BLaER1 treated with 17β-estradiol and CSF1 and Interleukin-3, amounts not matched to agents 10 nM and 100 nM (cell line): ENCODE data around the gene FOXRED1.
A peak's percentile ranks its signal among the peaks of the same experiment; 100 is the strongest.

Source experiments
- H3K27ac ChIP-seq, 11 experiments: shearing (Covaris generic); formaldehyde crosslinking; 2 replicates each; pipeline ENCODE4 v1.8.1; 2022
- H3K27me3 ChIP-seq, 11 experiments: shearing (Covaris generic); formaldehyde crosslinking; 2 replicates each; pipeline ENCODE4 v1.8.1; 2022
- H3K36me3 ChIP-seq, 11 experiments: shearing (Covaris generic); formaldehyde crosslinking; 2 replicates each; pipeline ENCODE4 v1.8.1; 2022
- H3K4me1 ChIP-seq, 10 experiments: shearing (Covaris generic); formaldehyde crosslinking; 2 replicates each; pipeline ENCODE4 v1.8.1; 2022
- H3K4me2 ChIP-seq, 11 experiments: shearing (Covaris generic); formaldehyde crosslinking; 2 replicates each; pipeline ENCODE4 v1.8.1; 2022
- H3K4me3 ChIP-seq, 10 experiments: shearing (Covaris generic); formaldehyde crosslinking; 2 replicates each; pipeline ENCODE4 v1.8.1; 2022
- H3K9ac ChIP-seq, 11 experiments: shearing (Covaris generic); formaldehyde crosslinking; 2 replicates each; pipeline ENCODE4 v1.8.1; 2022
- H3K9me3 ChIP-seq, 11 experiments: shearing (Covaris generic); formaldehyde crosslinking; replicated peaks in 1 of 11; 2 replicates each; pipeline ENCODE4 v1.8.1; 2022
- H4K20me1 ChIP-seq, 11 experiments: shearing (Covaris generic); formaldehyde crosslinking; 2 replicates each; pipeline ENCODE4 v1.8.1; 2022
- Cebpa-rat ChIP-seq, 11 experiments: shearing (Covaris generic); IDR thresholded peaks; 2 replicates each; pipeline ENCODE4 v1.8.1; 2022

FOXRED1 gene

GRCh38 chr11:126268708-126269579, at the start of gene FOXRED1, which contains the start of gene SRPRA:
Gene FOXRED1, plus strand, starts transcription at chr11:126269154. Its CDS starts 53 bp downstream, at chr11:126269207.
Gene SRPRA, minus strand, starts transcription at chr11:126268895. Its CDS starts 91 bp downstream, at chr11:126268804.
- H3K9me3 ChIP-seq, result no peaks in the 10 kb centered on the region
- peak within 1 kb of the TSS; percentile 79 to 94 (median 91) for H3K27ac ChIP-seq
- peak within 1 kb of the TSS; percentile 72 to 96 (median 87) for H3K4me3 ChIP-seq
- H4K20me1 ChIP-seq, result peaks cover 0 to 40% (median 13%) of the 10 kb centered on the region in 11 experiments; a peak in 14 of 22 replicates
- H3K27me3 ChIP-seq, result no peaks in the 10 kb centered on the region
- H3K4me1 ChIP-seq, result peaks cover 23 to 35% (median 27%) of the 10 kb centered on the region in 10 experiments
- H3K36me3 ChIP-seq, result peaks cover 55 to 71% (median 64%) of the 10 kb centered on the region in 11 experiments
- no peak for TF ChIP-seq Cebpa-rat (IDR thresholded peaks at IDR 0.05)
- peak within 1 kb of the TSS; percentile 89 to 99 (median 97) for H3K4me2 ChIP-seq
- peak within 1 kb of the TSS; percentile 83 to 95 (median 91) for H3K9ac ChIP-seq

GRCh38 chr11:126219547-126219946, 49.4 kb upstream of the FOXRED1 start:
- H3K27ac ChIP-seq, result no peak overlapping the region
- H3K36me3 ChIP-seq, result peaks cover 0 to 17% (median 7%) of the 10 kb centered on the region in 11 experiments; a peak in 10 of 22 replicates
- H3K9me3 ChIP-seq, result peaks cover 0 to 8% (median 2%) of the 10 kb centered on the region in 11 experiments; a peak in 10 of 22 replicates
- no peak for TF ChIP-seq Cebpa-rat (IDR thresholded peaks at IDR 0.05)
- no peak overlapping the region for H3K9ac ChIP-seq
- H3K4me2 ChIP-seq, result peak overlapping the region in 2 of 11 experiments; percentile 30 to 50; a peak in 2 of 22 replicates
- no peak overlapping the region for H3K4me3 ChIP-seq
- H3K27me3 ChIP-seq, result no peaks in the 10 kb centered on the region
- H3K4me1 ChIP-seq, result peaks cover 9 to 49% (median 16%) of the 10 kb centered on the region in 10 experiments; a peak in 19 of 20 replicates
- H4K20me1 ChIP-seq, result peaks cover 8 to 91% (median 46%) of the 10 kb centered on the region in 11 experiments; a peak in 20 of 22 replicates

DNA sequence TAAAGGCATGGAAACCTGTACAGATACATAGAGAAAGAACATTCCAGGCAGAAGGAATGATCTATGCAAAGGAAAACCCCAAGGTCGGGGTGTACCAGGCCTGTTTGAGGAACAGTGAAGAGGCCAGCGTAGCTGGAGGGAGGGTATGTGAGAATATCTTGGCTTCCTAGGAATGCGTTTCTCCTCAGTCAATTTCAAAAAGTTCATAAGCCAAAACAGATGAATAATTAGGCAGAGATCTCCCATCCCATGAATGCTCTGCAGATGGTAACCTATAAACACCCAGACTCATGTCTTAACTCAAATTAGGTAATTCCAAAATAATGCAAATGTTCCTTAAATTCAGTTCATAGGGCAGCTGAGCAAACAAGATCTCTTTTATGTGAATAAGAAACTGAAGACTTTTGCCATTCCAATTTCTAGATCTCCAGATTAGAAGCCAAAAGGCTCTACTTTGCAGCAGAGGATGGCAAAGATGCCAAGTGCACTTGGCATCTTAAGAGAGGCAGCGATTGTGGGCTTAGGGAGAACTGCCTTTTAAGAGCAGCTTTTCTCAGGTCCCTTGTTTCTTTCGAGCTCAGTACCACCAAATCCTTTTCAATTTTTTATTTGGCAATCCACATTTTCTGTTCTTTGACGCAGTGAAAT, 44.2 kb upstream of the FOXRED1 start:
- peaks cover 13 to 33% (median 25%) of the 10 kb centered on the region in 11 experiments; a peak in 21 of 22 replicates for H3K9me3 ChIP-seq
- H3K9ac ChIP-seq, result no peak overlapping the region
- peaks cover 0 to 66% (median 17%) of the 10 kb centered on the region in 11 experiments; a peak in 13 of 22 replicates for H4K20me1 ChIP-seq
- H3K4me1 ChIP-seq, result peaks cover 0 to 6% (median 0%) of the 10 kb centered on the region in 10 experiments; a peak in 6 of 20 replicates
- H3K27ac ChIP-seq, result no peak overlapping the region
- H3K4me3 ChIP-seq, result no peak overlapping the region
- H3K4me2 ChIP-seq, result no peak overlapping the region
- TF ChIP-seq Cebpa-rat (IDR thresholded peaks at IDR 0.05), result no peak
- peaks cover 7 to 45% (median 20%) of the 10 kb centered on the region in 11 experiments; a peak in 16 of 22 replicates for H3K36me3 ChIP-seq
- no peaks in the 10 kb centered on the region for H3K27me3 ChIP-seq

DNA sequence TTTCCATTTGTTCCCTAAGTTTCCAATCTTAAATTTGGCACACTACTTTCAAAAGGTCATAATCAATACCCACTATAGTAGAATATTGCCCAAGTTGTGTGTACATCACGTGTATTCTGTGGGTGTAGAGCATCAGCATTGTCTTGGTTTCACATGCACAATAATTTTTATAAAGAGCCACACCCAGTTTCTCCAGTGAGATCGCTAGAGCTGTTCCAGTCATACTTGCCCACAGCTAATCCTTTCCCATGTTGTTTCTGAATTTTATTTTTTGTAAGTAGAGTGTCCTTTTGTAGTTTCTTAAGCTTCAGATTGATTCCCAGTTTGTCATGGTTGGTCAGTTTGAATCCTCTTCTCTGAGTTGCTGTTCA, 43.7 kb upstream of the FOXRED1 start:
- no peak overlapping the region for H3K9ac ChIP-seq
- peaks cover 0 to 61% (median 11%) of the 10 kb centered on the region in 11 experiments; a peak in 12 of 22 replicates for H4K20me1 ChIP-seq
- no peak overlapping the region for H3K4me2 ChIP-seq
- peaks cover 13 to 33% (median 25%) of the 10 kb centered on the region in 11 experiments; a peak in 21 of 22 replicates for H3K9me3 ChIP-seq
- no peak overlapping the region for H3K27ac ChIP-seq
- peaks cover 8 to 50% (median 25%) of the 10 kb centered on the region in 11 experiments; a peak in 16 of 22 replicates for H3K36me3 ChIP-seq
- TF ChIP-seq Cebpa-rat (IDR thresholded peaks at IDR 0.05), result no peak
- H3K27me3 ChIP-seq, result no peaks in the 10 kb centered on the region
- no peak overlapping the region for H3K4me3 ChIP-seq
- peaks cover 0 to 4% (median 0%) of the 10 kb centered on the region in 10 experiments; a peak in 3 of 20 replicates for H3K4me1 ChIP-seq

- TF ChIP-seq Cebpa-rat (IDR thresholded peaks at IDR 0.05), result no peak
- Histone ChIP-seq H3K27ac (no peak overlapping the region), H3K36me3 (peaks cover 16 to 56% (median 33%) of the 10 kb centered on the region in 11 experiments; a peak in 18 of 22 replicates), H3K4me1 (peaks cover 0 to 4% (median 0%) of the 10 kb centered on the region in 10 experiments; a peak in 1 of 20 replicates), H3K9ac (no peak overlapping the region), H4K20me1 (peaks cover 0 to 48% (median 4%) of the 10 kb centered on the region in 11 experiments; a peak in 8 of 22 replicates), H3K9me3 (peaks cover 13 to 33% (median 25%) of the 10 kb centered on the region in 11 experiments; a peak in 21 of 22 replicates), H3K4me3 (no peak overlapping the region), H3K27me3 (no peaks in the 10 kb centered on the region), H3K4me2 (no peak overlapping the region)
Observed at GRCh38 chr11:126226334-126227084, 42.4 kb upstream of the FOXRED1 start.

GRCh38 chr11:126229858-126230540, 39.0 kb upstream of the FOXRED1 start:
- H3K4me2 ChIP-seq, result peak overlapping the region in 2 of 11 experiments; percentile 4 to 13; a peak in 1 of 22 replicates
- no peak overlapping the region for H3K9ac ChIP-seq
- no peaks in the 10 kb centered on the region for H3K27me3 ChIP-seq
- peaks cover 22 to 70% (median 35%) of the 10 kb centered on the region in 11 experiments for H3K36me3 ChIP-seq
- TF ChIP-seq Cebpa-rat (IDR thresholded peaks at IDR 0.05), result no peak
- H4K20me1 ChIP-seq, result peaks cover 0 to 23% (median 0%) of the 10 kb centered on the region in 11 experiments; a peak in 5 of 22 replicates
- peaks cover 10 to 22% (median 17%) of the 10 kb centered on the region in 11 experiments; a peak in 20 of 22 replicates for H3K9me3 ChIP-seq
- H3K27ac ChIP-seq, result no peak overlapping the region
- H3K4me3 ChIP-seq, result no peak overlapping the region
- peaks cover 0 to 7% (median 0%) of the 10 kb centered on the region in 10 experiments; a peak in 3 of 20 replicates for H3K4me1 ChIP-seq

DNA sequence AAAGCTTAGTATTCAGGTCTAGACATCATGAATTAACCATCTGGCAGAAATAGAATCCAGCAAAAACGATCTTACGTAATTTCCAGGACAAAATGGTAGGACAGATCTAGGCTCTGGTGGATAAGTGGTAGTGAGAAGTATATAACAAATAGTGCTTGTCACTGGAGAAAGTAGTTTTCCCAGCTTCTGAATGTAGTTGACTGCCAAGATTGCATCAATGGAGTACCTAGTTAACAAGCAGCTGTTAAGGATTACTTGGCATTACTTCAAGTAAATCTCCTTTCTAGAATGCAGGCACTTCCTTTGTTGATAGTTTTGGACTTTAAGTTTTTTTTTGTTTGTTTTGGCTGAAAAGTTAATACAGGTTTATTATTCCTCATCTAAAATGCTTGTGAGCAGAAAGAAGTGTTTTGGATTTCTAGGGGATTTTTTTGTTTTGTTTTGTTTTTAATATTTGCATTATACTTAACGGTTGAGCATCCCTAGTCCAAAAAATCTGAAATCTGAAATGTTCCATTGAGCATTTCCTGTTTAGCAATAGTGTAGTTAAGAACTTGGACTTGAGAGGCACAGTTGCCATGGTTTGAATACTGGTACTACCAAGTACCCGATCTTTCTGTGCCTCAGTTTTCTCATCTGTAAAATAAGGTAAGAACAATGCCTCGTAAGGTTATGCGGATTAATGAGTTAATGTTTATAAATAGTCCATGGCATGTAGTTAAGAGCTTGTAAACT, 37.1 kb upstream of the FOXRED1 start:
- H3K27ac ChIP-seq, result no peak overlapping the region
- H3K4me1 ChIP-seq, result peaks cover 0 to 7% (median 0%) of the 10 kb centered on the region in 10 experiments; a peak in 3 of 20 replicates
- no peak overlapping the region for H3K9ac ChIP-seq
- no peak overlapping the region for H3K4me2 ChIP-seq
- no peak for TF ChIP-seq Cebpa-rat (IDR thresholded peaks at IDR 0.05)
- H3K27me3 ChIP-seq, result no peaks in the 10 kb centered on the region
- peaks cover 0 to 13% (median 0%) of the 10 kb centered on the region in 11 experiments; a peak in 4 of 22 replicates for H4K20me1 ChIP-seq
- peaks cover 0 to 4% (median 0%) of the 10 kb centered on the region in 11 experiments; a peak in 3 of 22 replicates for H3K9me3 ChIP-seq
- H3K4me3 ChIP-seq, result no peak overlapping the region
- H3K36me3 ChIP-seq, result peaks cover 26 to 82% (median 39%) of the 10 kb centered on the region in 11 experiments
